Colonic mucosa (tissue), 4 donors: ENCODE results near the gene VRK1. TPM values are rescaled to one million over a fixed set of nuclear protein-coding genes. Genes with fewer than 3 reads are reported as not detected.

Source experiments
- DNase-seq: peaks from one replicate; pipeline ENCODE4 v3.0.0-alpha.2; 2020
- H3K27ac ChIP-seq: fragments of 200-600 bp; one replicate; pipeline ENCODE4 v1.8.0; 2021
- H3K27me3 ChIP-seq: fragments of 200-600 bp; one replicate; pipeline ENCODE4 v1.8.0; 2021
- H3K36me3 ChIP-seq: fragments of 200-600 bp; one replicate; pipeline ENCODE4 v1.8.0; 2021
- H3K4me1 ChIP-seq: fragments of 200-600 bp; one replicate; pipeline ENCODE4 v1.8.0; 2021; ENCODE audit warnings: mild to moderate bottlenecking
- H3K4me3 ChIP-seq: fragments of 200-600 bp; one replicate; pipeline ENCODE4 v1.8.0; 2021
- H3K9ac ChIP-seq, 2 donors: one replicate each; pipeline ENCODE4 v1.7.0; 2013; ENCODE audit warnings: control low read depth in 2 of 2, low read depth in 2 of 2, low read length in 2 of 2
- H3K9me3 ChIP-seq: fragments of 200-600 bp; one replicate; pipeline ENCODE4 v1.8.0; 2021
- intact Hi-C: fragments of 100-400 bp; cut with DNase I; formaldehyde crosslinking; loops from one replicate; pipeline ENCODE4 v1.14.1; 2022
- total RNA-seq, 2 donors: library from RNA; stranded (reverse); fragmentation: NEBNext Ultra II Directional in 1 of 2; extraction: Animal tissue kit (Norgen Biotek cat#: 25700) in 1 of 2; gene quantifications; one replicate each; pipeline ENCODE4 v1.2.1, GENCODE V29; 2021
- TF ChIP-seq, protein P1 (sequence below): fragments of 200-600 bp; IDR thresholded peaks from one replicate; pipeline ENCODE4 v1.8.0; 2022; ENCODE audit warnings: antibody characterized with exemption, mild to moderate bottlenecking
- donor health status: healthy.
- donor health status: DM: no; HTN: no; CAD: no.
- donor health status: DM: no; HTN: no; CAD: no.

Gene VRK1, protein sequence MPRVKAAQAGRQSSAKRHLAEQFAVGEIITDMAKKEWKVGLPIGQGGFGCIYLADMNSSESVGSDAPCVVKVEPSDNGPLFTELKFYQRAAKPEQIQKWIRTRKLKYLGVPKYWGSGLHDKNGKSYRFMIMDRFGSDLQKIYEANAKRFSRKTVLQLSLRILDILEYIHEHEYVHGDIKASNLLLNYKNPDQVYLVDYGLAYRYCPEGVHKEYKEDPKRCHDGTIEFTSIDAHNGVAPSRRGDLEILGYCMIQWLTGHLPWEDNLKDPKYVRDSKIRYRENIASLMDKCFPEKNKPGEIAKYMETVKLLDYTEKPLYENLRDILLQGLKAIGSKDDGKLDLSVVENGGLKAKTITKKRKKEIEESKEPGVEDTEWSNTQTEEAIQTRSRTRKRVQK
- 10 to 100 TPM; 13.0 to 35.9 TPM for total RNA-seq

DNA sequence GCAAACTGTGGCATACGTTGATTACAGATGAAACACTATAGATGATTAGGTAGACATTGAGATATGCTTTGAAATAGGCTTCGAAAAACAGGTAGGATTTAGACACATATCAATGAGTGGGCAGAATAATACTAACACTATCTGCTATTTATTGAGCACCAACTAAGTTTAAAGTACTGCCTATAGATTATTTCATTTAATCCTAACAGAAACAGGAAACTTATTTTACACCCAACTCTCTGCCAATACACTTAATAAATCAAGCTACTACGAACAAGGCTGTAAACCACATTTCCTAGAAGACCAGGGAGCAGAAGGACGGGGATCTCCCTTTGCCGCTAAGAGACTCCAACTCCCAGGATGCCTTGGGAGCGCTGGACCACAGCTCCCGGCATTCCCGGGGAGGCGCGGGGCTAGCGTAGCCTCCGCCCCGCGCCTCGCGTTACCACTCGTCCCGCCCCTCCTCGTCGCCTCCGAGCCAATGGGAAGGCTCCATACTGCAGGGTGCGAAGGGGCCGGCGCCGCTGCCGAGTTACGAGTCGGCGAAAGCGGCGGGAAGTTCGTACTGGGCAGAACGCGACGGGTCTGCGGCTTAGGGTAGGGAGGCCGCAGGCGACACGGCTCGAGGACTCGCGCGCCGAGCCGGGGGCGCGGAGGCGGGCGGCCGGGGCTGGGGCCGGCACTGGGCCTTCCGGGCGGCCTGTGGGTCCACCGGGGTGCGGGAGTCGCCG is at the start of gene VRK1:
Gene VRK1, plus strand, starts transcription at position 532 of the 731 bp plus-strand sequence. CDS start 36,090 bp downstream, outside the sequence.
- peak; percentile 98 for DNase-seq
- peak within 1 kb of the TSS; percentile 64 to 73 for H3K9ac ChIP-seq
- no peaks in the 10 kb centered on the region for H3K9me3 ChIP-seq
- H3K4me1 ChIP-seq, result no peaks in the 10 kb centered on the region
- TF ChIP-seq, protein P1, sequence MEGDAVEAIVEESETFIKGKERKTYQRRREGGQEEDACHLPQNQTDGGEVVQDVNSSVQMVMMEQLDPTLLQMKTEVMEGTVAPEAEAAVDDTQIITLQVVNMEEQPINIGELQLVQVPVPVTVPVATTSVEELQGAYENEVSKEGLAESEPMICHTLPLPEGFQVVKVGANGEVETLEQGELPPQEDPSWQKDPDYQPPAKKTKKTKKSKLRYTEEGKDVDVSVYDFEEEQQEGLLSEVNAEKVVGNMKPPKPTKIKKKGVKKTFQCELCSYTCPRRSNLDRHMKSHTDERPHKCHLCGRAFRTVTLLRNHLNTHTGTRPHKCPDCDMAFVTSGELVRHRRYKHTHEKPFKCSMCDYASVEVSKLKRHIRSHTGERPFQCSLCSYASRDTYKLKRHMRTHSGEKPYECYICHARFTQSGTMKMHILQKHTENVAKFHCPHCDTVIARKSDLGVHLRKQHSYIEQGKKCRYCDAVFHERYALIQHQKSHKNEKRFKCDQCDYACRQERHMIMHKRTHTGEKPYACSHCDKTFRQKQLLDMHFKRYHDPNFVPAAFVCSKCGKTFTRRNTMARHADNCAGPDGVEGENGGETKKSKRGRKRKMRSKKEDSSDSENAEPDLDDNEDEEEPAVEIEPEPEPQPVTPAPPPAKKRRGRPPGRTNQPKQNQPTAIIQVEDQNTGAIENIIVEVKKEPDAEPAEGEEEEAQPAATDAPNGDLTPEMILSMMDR, result no peak
- peak within 1 kb of the TSS; percentile 88 for H3K4me3 ChIP-seq
- H3K27me3 ChIP-seq, result no peaks in the 10 kb centered on the region
- peak within 1 kb of the TSS; percentile 23 for H3K27ac ChIP-seq
- H3K36me3 ChIP-seq, result no peaks in the 10 kb centered on the region
- intact Hi-C loops, result no loop called here

GRCh38 chr14:96747608-96748007 is 49.6 kb upstream of the VRK1 start:
- H3K9ac ChIP-seq, result no peak overlapping the region
- no peak for DNase-seq
- H3K4me3 ChIP-seq, result no peak overlapping the region
- H3K36me3 ChIP-seq, result no peaks in the 10 kb centered on the region
- intact Hi-C loops, result no loop called here
- H3K4me1 ChIP-seq, result no peaks in the 10 kb centered on the region
- no peaks in the 10 kb centered on the region for H3K9me3 ChIP-seq
- H3K27me3 ChIP-seq, result peaks cover 5% of the 10 kb centered on the region
- no peak overlapping the region for H3K27ac ChIP-seq
- TF ChIP-seq, protein P1, result no peak

GRCh38 chr14:96748362-96748761 is 48.8 kb upstream of the VRK1 start:
- Histone ChIP-seq H3K4me3 (no peak overlapping the region), H3K9me3 (no peaks in the 10 kb centered on the region), H3K27me3 (no peaks in the 10 kb centered on the region), H3K9ac (no peak overlapping the region), H3K36me3 (no peaks in the 10 kb centered on the region), H3K27ac (no peak overlapping the region), H3K4me1 (no peaks in the 10 kb centered on the region)
- intact Hi-C loops, result no loop called here
- TF ChIP-seq, protein P1, result no peak
- no peak for DNase-seq

- TF ChIP-seq, protein P1, result no peak
- intact Hi-C loops, result no loop called here
- Histone ChIP-seq H3K9me3 (no peaks in the 10 kb centered on the region), H3K27ac (no peak overlapping the region), H3K27me3 (no peaks in the 10 kb centered on the region), H3K36me3 (no peaks in the 10 kb centered on the region), H3K4me1 (no peaks in the 10 kb centered on the region), H3K4me3 (no peak overlapping the region), H3K9ac (no peak overlapping the region)
- DNase-seq, result no peak
Measured at GRCh38 chr14:96751505-96751904, 45.7 kb upstream of the VRK1 start.

GRCh38 chr14:96752125-96752524 is 45.1 kb upstream of the VRK1 start:
- Histone ChIP-seq H3K4me3 (no peak overlapping the region), H3K27ac (no peak overlapping the region), H3K9ac (no peak overlapping the region), H3K4me1 (no peaks in the 10 kb centered on the region), H3K9me3 (no peaks in the 10 kb centered on the region), H3K27me3 (no peaks in the 10 kb centered on the region), H3K36me3 (no peaks in the 10 kb centered on the region)
- intact Hi-C loops, result no loop called here
- TF ChIP-seq, protein P1, result no peak
- DNase-seq, result no peak
